Activated CD8-positive, alpha-beta T cell treated with anti-CD3 and anti-CD28 coated beads, Interleukin-2, amount 10 ng/mL, durations not matched to agents 7 days and 5 days (primary cell): ENCODE data around the gene ADK. TPM values are rescaled to one million over a fixed set of nuclear protein-coding genes. Genes with fewer than 3 reads are reported as not detected.

Experiments used
- ATAC-seq: fragments of 150-1000 bp; cut with Tn5 transposase; one replicate; pipeline ENCODE4 v1.10.0; 2021; ENCODE audit warnings: moderate library complexity
- CTCF ChIA-PET: fragments of 350-600 bp; sonication (Branson Sonifier 250); formaldehyde crosslinking; loops from one replicate; lab custom pipeline; 2021; ENCODE audit warnings: antibody characterized with exemption; lab: Charles Lee
- POLR2A ChIA-PET: fragments of 350-600 bp; sonication (Branson Sonifier 250); formaldehyde crosslinking; loops from one replicate; lab custom pipeline; 2021; ENCODE audit warnings: antibody characterized with exemption; lab: Charles Lee
- DNase-seq: peaks from one replicate; pipeline ENCODE4 v3.0.0-alpha.2; 2020
- H3K27ac Mint-ChIP-seq: one replicate; pipeline ENCODE4 v1.8.0; 2021; ENCODE audit warnings: mild to moderate bottlenecking, mixed read lengths
- H3K27me3 Mint-ChIP-seq: one replicate; pipeline ENCODE4 v1.8.0; 2021; ENCODE audit warnings: low read depth, mixed read lengths
- H3K36me3 Mint-ChIP-seq: one replicate; pipeline ENCODE4 v1.8.0; 2021; ENCODE audit warnings: low read depth, mixed read lengths
- H3K4me1 Mint-ChIP-seq: one replicate; pipeline ENCODE4 v1.8.0; 2021; ENCODE audit warnings: low read depth, mixed read lengths
- H3K4me3 Mint-ChIP-seq: one replicate; pipeline ENCODE4 v1.8.0; 2021; ENCODE audit warnings: mild to moderate bottlenecking, mixed read lengths
- H3K9me3 Mint-ChIP-seq: one replicate; pipeline ENCODE4 v1.8.0; 2022; ENCODE audit warnings: mixed read lengths; ENCODE audit not compliant: insufficient read depth
- total RNA-seq, 2 experiments: library from RNA; stranded (reverse); gene quantifications; one replicate each; pipeline ENCODE4 v1.2.3, GENCODE V29; 2021

ADK gene
- 10 to 100 TPM; 40.2 to 42.1 TPM for total RNA-seq

DNA sequence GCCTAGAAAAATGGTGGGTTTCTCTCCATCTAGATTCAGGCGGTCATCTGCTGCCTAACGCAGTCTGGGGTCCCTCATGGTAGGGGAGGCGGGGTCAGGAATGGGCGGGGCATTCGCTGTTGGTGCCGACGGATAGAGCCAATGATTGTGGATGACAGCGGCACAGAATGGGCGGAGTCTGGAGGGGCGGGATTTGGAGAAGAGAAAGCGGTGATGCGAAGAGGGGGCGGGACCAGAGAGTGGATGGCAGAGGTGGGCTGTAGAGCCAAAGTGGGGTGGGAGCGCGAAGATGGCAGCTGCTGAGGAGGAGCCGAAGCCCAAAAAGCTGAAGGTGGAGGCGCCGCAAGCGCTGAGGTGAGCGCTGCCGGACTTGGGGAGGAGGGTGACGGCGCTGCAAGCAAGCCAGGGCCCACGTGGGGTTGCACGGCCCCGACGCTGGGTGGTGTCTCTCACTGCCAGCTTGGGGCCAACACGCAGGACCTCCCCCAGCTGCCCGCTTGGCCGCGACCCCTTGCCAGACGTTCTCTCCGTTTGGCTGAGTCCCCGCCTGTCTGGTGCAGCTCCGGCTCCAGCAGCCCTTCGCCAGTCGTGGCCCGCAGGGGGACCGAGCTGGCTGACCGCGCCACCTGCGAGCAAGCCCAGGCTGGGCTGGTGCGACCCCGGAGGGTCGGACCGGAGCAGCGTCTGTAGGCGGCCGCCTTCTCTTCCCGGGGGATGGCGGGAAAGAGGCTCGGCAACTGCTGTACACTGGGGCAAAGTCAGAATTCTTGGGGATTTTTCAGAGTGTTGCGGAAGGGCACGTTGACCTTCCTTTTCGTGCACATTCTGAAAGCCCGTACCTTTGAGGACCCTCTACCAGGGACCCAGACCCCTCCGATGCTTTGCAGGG is at the start of gene ADK:
Gene ADK (plus strand): TSS at position 232 of the 889 bp plus-strand sequence. CDS start 58 bp downstream, at position 290.
- Mint-ChIP-seq H3K27ac (no peak within 1 kb of the TSS), H3K4me1 (peaks cover 24% of the 10 kb centered on the region), H3K27me3 (no peaks in the 10 kb centered on the region), H3K4me3 (no peak within 1 kb of the TSS), H3K9me3 (no peaks in the 10 kb centered on the region), H3K36me3 (peaks cover 8% of the 10 kb centered on the region)
- CTCF ChIA-PET: interaction anchor here (0.7 to 5.0 kb wide), 9 partner anchors 11 to 1085 kb away, joined by 3 to 27 read pairs (median 4); partner anchors contain the start of gene COMTD1
- ATAC-seq: peak; percentile 95
- POLR2A ChIA-PET: interaction anchor here (0.6 to 2.6 kb wide), 11 partner anchors 16 to 526 kb away, joined by 3 to 20 read pairs (median 4); no protein-coding TSS in a partner anchor
- peak; percentile 100 for DNase-seq

DNA sequence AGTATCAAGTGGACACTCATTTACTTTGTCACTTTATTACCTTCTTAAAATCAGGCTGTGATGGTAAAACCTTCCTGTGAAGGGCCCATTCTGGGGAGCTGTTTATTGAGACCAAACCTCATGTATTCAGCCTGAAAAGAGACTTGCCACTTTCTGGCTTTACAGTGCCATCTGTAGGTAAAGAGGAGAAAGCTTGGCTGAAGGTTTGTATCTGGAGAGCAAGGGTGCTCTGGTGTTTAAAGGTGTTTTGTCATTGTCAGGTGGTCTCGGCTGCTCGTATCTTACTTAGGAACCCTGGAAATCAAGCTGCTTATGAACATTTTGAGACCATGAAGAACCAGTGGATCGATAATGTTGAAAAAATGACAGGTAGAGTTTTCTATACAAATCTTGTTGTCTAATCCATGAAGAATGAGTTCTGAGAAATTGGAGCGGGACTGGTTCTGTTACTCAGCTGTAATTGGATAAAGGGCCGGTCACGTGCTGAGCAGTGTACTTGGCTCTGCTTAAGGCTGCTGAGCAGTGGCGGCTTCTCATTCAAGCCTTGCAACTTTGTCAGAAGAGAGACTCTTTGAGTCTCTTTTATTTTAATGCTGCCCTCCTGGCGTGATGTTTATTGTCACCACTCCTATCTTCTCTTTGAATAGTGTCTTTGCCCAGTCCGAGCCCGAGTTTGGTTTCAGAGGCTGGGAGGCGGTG is 47.3 kb upstream of the ADK start:
- ATAC-seq (no peak), DNase-seq (no peak)
- Mint-ChIP-seq H3K36me3 (peaks cover 46% of the 10 kb centered on the region), H3K9me3 (no peaks in the 10 kb centered on the region), H3K27ac (no peak overlapping the region), H3K4me1 (peaks cover 4% of the 10 kb centered on the region), H3K4me3 (no peak overlapping the region), H3K27me3 (no peaks in the 10 kb centered on the region)
- ChIA-PET CTCF (interaction anchor here (0.6 to 4.3 kb wide), 25 partner anchors 8 to 255 kb away, joined by 3 to 48 read pairs (median 4); no protein-coding TSS in a partner anchor), POLR2A (interaction anchor here (1.6 kb wide), 1 partner anchor 224 kb away, joined by 5 read pairs; no protein-coding TSS in a partner anchor)

DNA sequence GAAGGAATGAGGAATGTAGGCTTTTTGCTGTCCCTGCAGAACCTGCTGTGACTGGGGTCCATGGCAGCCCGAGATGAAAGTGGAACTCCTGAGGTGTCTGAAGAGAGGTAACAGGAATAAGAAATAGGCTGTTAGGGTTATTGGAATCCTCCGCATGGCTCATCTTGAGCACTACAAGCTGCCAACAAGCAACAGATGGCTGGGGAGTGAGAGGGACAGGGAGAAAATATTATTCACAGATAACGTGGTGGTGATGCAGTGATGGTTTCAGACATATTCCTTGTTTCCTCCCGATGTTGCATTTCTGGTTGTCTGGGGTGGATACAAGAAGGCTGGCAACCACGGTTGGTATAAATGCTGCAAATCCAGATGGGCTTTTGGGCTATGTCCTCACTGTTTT is 46.5 kb upstream of the ADK start:
- H3K27ac Mint-ChIP-seq: no peak overlapping the region
- DNase-seq: no peak
- ATAC-seq: no peak
- no peaks in the 10 kb centered on the region for H3K4me1 Mint-ChIP-seq
- H3K36me3 Mint-ChIP-seq: peaks cover 48% of the 10 kb centered on the region
- no peak overlapping the region for H3K4me3 Mint-ChIP-seq
- CTCF ChIA-PET: interaction anchor here (1.3 to 4.3 kb wide), 12 partner anchors 10 to 216 kb away, joined by 3 to 48 read pairs (median 8); no protein-coding TSS in a partner anchor
- POLR2A ChIA-PET: no interaction called here
- H3K9me3 Mint-ChIP-seq: no peaks in the 10 kb centered on the region
- H3K27me3 Mint-ChIP-seq: no peaks in the 10 kb centered on the region

DNA sequence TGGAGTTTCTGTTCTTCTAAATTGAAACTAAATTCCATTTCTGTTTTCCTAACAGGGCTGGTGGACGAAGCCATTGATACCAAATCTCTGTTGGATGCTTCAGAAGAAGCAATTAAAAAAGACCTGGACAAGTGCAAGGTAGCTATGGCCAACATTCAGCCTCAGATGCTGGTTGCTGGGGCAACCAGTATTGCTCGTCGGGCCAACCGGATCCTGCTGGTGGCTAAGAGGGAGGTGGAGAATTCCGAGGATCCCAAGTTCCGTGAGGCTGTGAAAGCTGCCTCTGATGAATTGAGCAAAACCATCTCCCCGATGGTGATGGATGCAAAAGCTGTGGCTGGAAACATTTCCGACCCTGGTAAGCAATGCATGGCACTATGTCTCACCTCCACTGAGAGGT is 46.0 kb upstream of the ADK start:
- H3K36me3 Mint-ChIP-seq: peaks cover 49% of the 10 kb centered on the region

DNA sequence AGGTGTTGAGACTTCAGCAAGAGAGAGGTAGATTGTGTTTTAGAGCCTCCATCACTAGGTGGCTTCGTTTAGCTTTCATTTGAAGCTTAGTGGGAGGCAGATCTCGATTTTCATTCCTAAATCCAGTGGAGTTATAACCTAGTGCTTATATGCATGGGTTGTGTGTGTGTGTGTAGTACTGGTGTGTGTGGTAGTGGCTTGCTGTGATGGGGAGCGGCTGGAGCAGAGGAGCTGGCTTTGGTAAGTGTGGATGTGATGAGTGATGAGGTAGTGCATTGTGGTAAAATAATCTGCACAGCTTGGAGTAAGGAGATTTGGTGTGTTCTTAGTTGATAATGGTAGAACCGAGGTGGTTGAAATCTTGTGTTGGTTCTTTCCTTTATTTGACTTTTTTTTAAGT is 43.6 kb upstream of the ADK start:
- Mint-ChIP-seq H3K36me3 (peaks cover 69% of the 10 kb centered on the region), H3K27ac (peak overlapping the region; percentile 2), H3K27me3 (no peaks in the 10 kb centered on the region), H3K4me3 (no peak overlapping the region), H3K4me1 (no peaks in the 10 kb centered on the region), H3K9me3 (no peaks in the 10 kb centered on the region)
- ChIA-PET CTCF (interaction anchor here (0.5 to 4.6 kb wide), 8 partner anchors 23 to 228 kb away, joined by 3 to 25 read pairs (median 5); no protein-coding TSS in a partner anchor), POLR2A (no interaction called here)
- no peak for DNase-seq
- no peak for ATAC-seq

More for the DNA sequence above, 46.0 kb upstream of the ADK start:
- CTCF ChIA-PET: interaction anchor here (1.4 to 4.3 kb wide), 7 partner anchors 20 to 217 kb away, joined by 3 to 48 read pairs (median 10); no protein-coding TSS in a partner anchor
- POLR2A ChIA-PET: no interaction called here
- no peak for ATAC-seq
- H3K4me1 Mint-ChIP-seq: no peaks in the 10 kb centered on the region
- H3K9me3 Mint-ChIP-seq: no peaks in the 10 kb centered on the region
- no peak for DNase-seq
- H3K27ac Mint-ChIP-seq: no peak overlapping the region
- no peak overlapping the region for H3K4me3 Mint-ChIP-seq
- H3K27me3 Mint-ChIP-seq: no peaks in the 10 kb centered on the region

DNA sequence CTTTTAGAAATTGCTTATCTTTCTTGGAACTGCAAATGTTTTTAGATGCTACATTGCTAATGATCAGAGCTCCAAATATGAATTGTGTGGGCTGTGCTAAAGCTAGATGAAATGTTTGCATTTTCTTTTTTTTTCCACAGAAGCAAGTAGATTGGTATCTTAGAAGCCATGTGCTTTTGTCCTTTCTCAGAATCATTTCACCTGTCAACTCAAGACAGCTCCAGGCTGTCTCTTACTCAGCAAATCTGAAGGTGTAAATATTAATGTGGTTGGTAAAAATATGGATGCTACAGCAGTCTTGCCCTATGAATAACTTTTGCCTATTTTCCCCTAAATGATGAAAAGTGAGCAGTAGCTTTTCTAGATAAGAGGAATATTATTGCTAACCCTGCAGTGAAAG is 41.6 kb upstream of the ADK start:
- H3K27me3 Mint-ChIP-seq: no peaks in the 10 kb centered on the region
- no peaks in the 10 kb centered on the region for H3K4me1 Mint-ChIP-seq

DNA sequence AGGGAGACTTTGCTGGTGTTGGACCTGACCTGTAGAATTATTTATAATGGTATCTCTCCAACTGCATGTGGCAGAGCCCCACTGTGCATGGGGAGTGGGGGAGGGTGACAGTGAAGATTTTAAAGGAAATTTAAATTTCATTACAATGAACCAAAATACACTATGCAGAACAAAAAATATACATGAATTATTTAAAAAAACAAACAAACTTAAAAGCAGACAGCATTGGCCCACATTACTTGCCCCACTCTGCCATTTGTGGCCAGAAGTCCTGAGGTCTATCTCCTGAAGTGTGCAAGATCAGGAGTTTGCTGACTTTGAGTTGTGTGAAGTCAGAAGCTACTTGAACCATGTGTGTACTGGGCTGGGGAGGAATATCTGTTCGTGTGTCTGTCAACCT is 40.9 kb upstream of the ADK start:
- no peaks in the 10 kb centered on the region for H3K27me3 Mint-ChIP-seq
- no peak overlapping the region for H3K4me3 Mint-ChIP-seq
- no peak for ATAC-seq
- no peak for DNase-seq
- H3K9me3 Mint-ChIP-seq: no peaks in the 10 kb centered on the region
- no peaks in the 10 kb centered on the region for H3K4me1 Mint-ChIP-seq
- H3K36me3 Mint-ChIP-seq: peaks cover 81% of the 10 kb centered on the region
- ChIA-PET CTCF (interaction anchor here (1.1 to 4.6 kb wide), 7 partner anchors 8 to 230 kb away, joined by 3 to 25 read pairs (median 3); no protein-coding TSS in a partner anchor), POLR2A (no interaction called here)
- H3K27ac Mint-ChIP-seq: no peak overlapping the region

More for the DNA sequence above, 41.6 kb upstream of the ADK start:
- DNase-seq: no peak
- Mint-ChIP-seq H3K27ac (no peak overlapping the region), H3K9me3 (no peaks in the 10 kb centered on the region), H3K36me3 (peaks cover 76% of the 10 kb centered on the region), H3K4me3 (no peak overlapping the region)
- POLR2A ChIA-PET: no interaction called here
- ATAC-seq: no peak
- CTCF ChIA-PET: interaction anchor here (1.1 to 4.6 kb wide), 6 partner anchors 9 to 230 kb away, joined by 3 to 25 read pairs (median 4); no protein-coding TSS in a partner anchor

DNA sequence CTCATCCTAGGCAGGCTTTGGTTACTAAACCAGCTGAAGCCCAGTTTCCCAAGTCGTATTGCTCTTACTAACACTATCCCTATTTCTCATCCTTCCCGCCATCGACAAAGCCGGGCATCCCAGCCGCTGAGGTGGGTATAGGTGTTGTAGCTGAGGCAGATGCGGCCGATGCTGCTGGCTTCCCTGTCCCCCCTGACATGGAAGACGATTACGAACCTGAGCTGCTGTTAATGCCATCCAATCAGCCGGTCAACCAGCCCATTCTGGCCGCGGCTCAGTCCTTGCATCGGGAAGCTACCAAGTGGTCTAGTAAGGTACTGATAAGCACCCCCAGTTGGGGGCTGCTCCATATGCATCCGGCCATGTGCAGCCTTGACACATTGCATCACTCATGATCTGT is 39.2 kb upstream of the ADK start:
- Mint-ChIP-seq H3K4me3 (no peak overlapping the region), H3K4me1 (no peaks in the 10 kb centered on the region), H3K27me3 (no peaks in the 10 kb centered on the region), H3K9me3 (no peaks in the 10 kb centered on the region), H3K27ac (no peak overlapping the region), H3K36me3 (peaks cover 83% of the 10 kb centered on the region)
- ATAC-seq (no peak), DNase-seq (no peak)
- ChIA-PET CTCF (interaction anchor here (0.8 to 1.5 kb wide), 3 partner anchors 8 to 40 kb away, joined by 3 to 4 read pairs (median 4); no protein-coding TSS in a partner anchor), POLR2A (no interaction called here)

DNA sequence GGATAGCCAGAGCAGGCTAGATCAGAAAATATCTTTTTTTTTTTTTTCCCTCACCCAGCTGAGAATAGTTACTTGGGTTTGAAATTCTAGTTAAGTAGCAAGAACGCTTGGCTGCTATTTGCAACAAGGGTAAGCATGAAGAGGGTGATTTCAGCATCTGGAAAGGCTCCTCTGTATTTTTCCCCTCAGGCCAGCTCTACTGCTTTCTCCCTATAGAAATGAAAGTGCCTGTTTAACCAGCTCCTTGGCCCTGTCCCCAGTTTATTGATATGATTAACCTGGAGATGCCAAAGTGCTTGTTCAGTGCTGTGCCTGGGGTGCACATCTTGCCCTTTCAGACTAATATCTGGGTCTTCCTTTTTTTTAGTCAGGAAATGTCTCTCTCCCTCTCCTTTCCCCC is 37.5 kb upstream of the ADK start:
- POLR2A ChIA-PET: interaction anchor here (0.6 kb wide), 1 partner anchor 27 kb away, joined by 3 read pairs; no protein-coding TSS in a partner anchor
- H3K27me3 Mint-ChIP-seq: no peaks in the 10 kb centered on the region
- no peak overlapping the region for H3K27ac Mint-ChIP-seq
- no peaks in the 10 kb centered on the region for H3K9me3 Mint-ChIP-seq
- peaks cover 4% of the 10 kb centered on the region for H3K4me1 Mint-ChIP-seq
- ATAC-seq: no peak
- CTCF ChIA-PET: interaction anchor here (0.8 to 1.2 kb wide), 2 partner anchors 10 to 13 kb away, joined by 3 to 4 read pairs; no protein-coding TSS in a partner anchor
- peaks cover 87% of the 10 kb centered on the region for H3K36me3 Mint-ChIP-seq
- no peak overlapping the region for H3K4me3 Mint-ChIP-seq
- DNase-seq: no peak

DNA sequence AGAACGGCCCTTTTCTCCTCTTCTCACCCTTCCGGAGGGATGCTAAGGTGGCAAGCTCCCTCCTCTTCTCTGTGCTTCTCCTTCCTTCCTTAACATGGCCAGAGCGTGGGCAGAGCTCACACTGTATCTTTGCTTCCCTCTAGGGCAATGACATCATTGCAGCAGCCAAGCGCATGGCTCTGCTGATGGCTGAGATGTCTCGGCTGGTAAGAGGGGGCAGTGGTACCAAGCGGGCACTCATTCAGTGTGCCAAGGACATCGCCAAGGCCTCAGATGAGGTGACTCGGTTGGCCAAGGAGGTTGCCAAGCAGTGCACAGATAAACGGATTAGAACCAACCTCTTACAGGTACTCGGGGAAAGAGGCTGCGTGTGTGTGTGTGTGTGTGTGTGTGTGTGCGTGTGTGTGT is 37.0 kb upstream of the ADK start:
- DNase-seq (no peak), ATAC-seq (no peak)
- Mint-ChIP-seq H3K36me3 (peaks cover 86% of the 10 kb centered on the region), H3K27ac (no peak overlapping the region), H3K4me1 (peaks cover 4% of the 10 kb centered on the region), H3K9me3 (no peaks in the 10 kb centered on the region), H3K4me3 (no peak overlapping the region), H3K27me3 (no peaks in the 10 kb centered on the region)
- POLR2A ChIA-PET: no interaction called here
- CTCF ChIA-PET: no interaction called here

DNA sequence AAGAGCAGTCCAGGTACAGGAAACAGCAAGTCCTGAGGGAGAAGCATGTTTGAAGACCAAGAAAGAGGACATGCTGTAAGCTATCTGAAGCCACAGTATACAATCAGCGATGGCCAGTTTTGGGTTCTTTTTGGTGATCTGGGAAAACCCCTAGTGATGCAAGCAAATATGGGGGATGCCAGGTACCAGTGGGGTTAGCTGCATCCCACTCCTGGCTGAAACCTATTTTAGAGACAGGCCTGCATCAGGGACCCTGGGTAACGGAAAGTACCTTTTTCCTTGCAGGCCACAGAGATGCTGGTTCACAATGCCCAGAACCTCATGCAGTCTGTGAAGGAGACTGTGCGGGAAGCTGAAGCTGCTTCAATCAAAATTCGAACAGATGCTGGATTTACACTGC is 33.3 kb upstream of the ADK start:
- ChIA-PET CTCF (interaction anchor here (1.0 to 1.3 kb wide), 3 partner anchors 21 to 117 kb away, joined by 3 read pairs; no protein-coding TSS in a partner anchor), POLR2A (no interaction called here)
- no peaks in the 10 kb centered on the region for H3K27me3 Mint-ChIP-seq
- H3K27ac Mint-ChIP-seq: no peak overlapping the region
- DNase-seq: no peak
- H3K9me3 Mint-ChIP-seq: no peaks in the 10 kb centered on the region
- H3K4me1 Mint-ChIP-seq: peaks cover 4% of the 10 kb centered on the region
- H3K36me3 Mint-ChIP-seq: peaks cover 77% of the 10 kb centered on the region
- no peak for ATAC-seq
- H3K4me3 Mint-ChIP-seq: no peak overlapping the region
